NB4 (cell line): ENCODE results near the gene ALKBH3.

Experiments
- CTCF ChIP-seq: IDR thresholded peaks from one replicate; pipeline ENCODE4 v1.5.1; 2012; ENCODE audit warnings: low read depth, low read length
- POLR2A ChIP-seq: IDR thresholded peaks from 2 replicates; pipeline ENCODE4 v1.6.1; 2011; ENCODE audit warnings: mild to moderate bottlenecking; ENCODE audit not compliant: insufficient read length; ENCODE audit errors: extremely low read depth
- TF ChIP-seq, protein P1 (sequence below): IDR thresholded peaks from 2 replicates; pipeline ENCODE4 v1.6.1; 2011; ENCODE audit warnings: low read depth, low read length

DNA sequence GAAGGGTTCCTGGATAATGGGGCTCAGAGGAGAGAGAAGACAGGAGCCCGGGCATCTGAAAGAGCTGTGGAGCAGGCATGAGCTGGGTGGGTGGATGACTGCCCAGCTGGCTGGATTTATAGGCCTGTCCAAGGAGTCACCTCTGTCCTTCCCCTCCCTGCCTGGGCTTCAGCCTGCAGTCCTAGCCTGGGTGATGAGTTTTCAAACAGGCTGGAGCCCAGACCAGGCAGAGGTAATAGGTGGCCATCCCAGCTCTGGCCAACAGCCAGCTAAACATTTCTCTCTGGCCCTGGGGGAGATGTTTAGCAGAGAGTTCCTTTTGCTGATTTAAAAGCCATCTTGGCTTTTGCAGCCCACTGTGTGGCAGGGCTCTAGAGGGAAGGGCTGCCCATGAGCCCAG is 67.2 kb downstream of the ALKBH3 start:
- TF ChIP-seq CTCF (no peak), POLR2A (no peak)
- TF ChIP-seq, protein P1, sequence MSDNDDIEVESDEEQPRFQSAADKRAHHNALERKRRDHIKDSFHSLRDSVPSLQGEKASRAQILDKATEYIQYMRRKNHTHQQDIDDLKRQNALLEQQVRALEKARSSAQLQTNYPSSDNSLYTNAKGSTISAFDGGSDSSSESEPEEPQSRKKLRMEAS = no peak
